MM.1S (cell line): ENCODE data around the gene GCN1.
"Not testable (repeated sequence)": the region's sequence is repeated elsewhere in the genome, so short reads cannot be mapped to it uniquely, and the experiment has no call there.

Source experiments
- DNase-seq: peaks from one replicate; pipeline ENCODE4 v3.0.0-alpha.2; 2015
- H2AFZ ChIP-seq: fragments of 300-600 bp; sonication (generic); 2 replicates; pipeline ENCODE4 v1.6.0; 2016; ENCODE audit warnings: antibody characterized with exemption, low read length
- H3F3A ChIP-seq: fragments of 300-600 bp; sonication (generic); 2 replicates; pipeline ENCODE4 v1.6.1; 2016; ENCODE audit warnings: mild to moderate bottlenecking, antibody characterized with exemption, low read length, moderate library complexity, mixed read lengths; ENCODE audit not compliant: insufficient read depth
- H3K27ac ChIP-seq: fragments of 300-600 bp; sonication (generic); 2 replicates; pipeline ENCODE4 v1.5.1; 2016; ENCODE audit warnings: mild to moderate bottlenecking, low read length
- H3K27me3 ChIP-seq: fragments of 300-600 bp; sonication (generic); replicated peaks from 2 replicates; pipeline ENCODE4 v1.6.0; 2016; ENCODE audit warnings: low read length; ENCODE audit not compliant: insufficient read depth
- H3K36me3 ChIP-seq: fragments of 300-600 bp; sonication (generic); replicated peaks from 2 replicates; pipeline ENCODE4 v1.6.1; 2016; ENCODE audit warnings: mild to moderate bottlenecking, low read length, mixed read lengths; ENCODE audit not compliant: insufficient read depth
- H3K4me1 ChIP-seq: fragments of 300-600 bp; sonication (generic); 2 replicates; pipeline ENCODE4 v1.6.1; 2016; ENCODE audit warnings: low read length, mixed read lengths
- H3K4me2 ChIP-seq: fragments of 300-600 bp; sonication (generic); 2 replicates; pipeline ENCODE4 v1.6.0; 2016; ENCODE audit warnings: low read depth, low read length
- H3K4me3 ChIP-seq: fragments of 300-600 bp; sonication (generic); 2 replicates; pipeline ENCODE4 v1.5.1; 2016; ENCODE audit warnings: low read length, mixed read lengths
- H3K79me2 ChIP-seq: fragments of 300-600 bp; sonication (generic); 2 replicates; pipeline ENCODE4 v1.6.1; 2016; ENCODE audit warnings: mixed run types, low read length, mixed read lengths
- H3K9ac ChIP-seq: fragments of 300-600 bp; sonication (generic); 2 replicates; pipeline ENCODE4 v1.6.1; 2016; ENCODE audit warnings: low read length, mixed read lengths
- H3K9me2 ChIP-seq: fragments of 300-600 bp; sonication (generic); replicated peaks from 2 replicates; pipeline ENCODE4 v1.6.1; 2016; ENCODE audit warnings: mild to moderate bottlenecking, low read length, mixed read lengths; ENCODE audit not compliant: insufficient read depth
- H3K9me3 ChIP-seq: fragments of 300-600 bp; sonication (generic); replicated peaks from 2 replicates; pipeline ENCODE4 v1.6.1; 2016; ENCODE audit warnings: mild to moderate bottlenecking, low read length, mixed read lengths; ENCODE audit not compliant: insufficient read depth
- H4K20me1 ChIP-seq: fragments of 300-600 bp; sonication (generic); 2 replicates; pipeline ENCODE4 v1.6.1; 2016; ENCODE audit warnings: mild to moderate bottlenecking, low read length, moderate library complexity, mixed read lengths; ENCODE audit not compliant: insufficient read depth
- EZH2 ChIP-seq: fragments of 300-600 bp; sonication (generic); optimal IDR thresholded peaks from 2 replicates; pipeline ENCODE3; 2017; ENCODE audit warnings: low read depth, mild to moderate bottlenecking, antibody characterized with exemption, low read length, mixed read lengths
- EZH2phosphoT487 ChIP-seq: fragments of 300-600 bp; sonication (generic); IDR thresholded peaks from 2 replicates; pipeline ENCODE4 v1.6.1; 2018; ENCODE audit warnings: antibody characterized with exemption, low read length
- TF ChIP-seq, protein P1 (sequence below): fragments of 300-600 bp; sonication (generic); IDR thresholded peaks from 2 replicates; pipeline ENCODE4 v1.5.1; 2016; ENCODE audit warnings: antibody characterized with exemption, low read length, mixed read lengths

The GCN1 gene

DNA sequence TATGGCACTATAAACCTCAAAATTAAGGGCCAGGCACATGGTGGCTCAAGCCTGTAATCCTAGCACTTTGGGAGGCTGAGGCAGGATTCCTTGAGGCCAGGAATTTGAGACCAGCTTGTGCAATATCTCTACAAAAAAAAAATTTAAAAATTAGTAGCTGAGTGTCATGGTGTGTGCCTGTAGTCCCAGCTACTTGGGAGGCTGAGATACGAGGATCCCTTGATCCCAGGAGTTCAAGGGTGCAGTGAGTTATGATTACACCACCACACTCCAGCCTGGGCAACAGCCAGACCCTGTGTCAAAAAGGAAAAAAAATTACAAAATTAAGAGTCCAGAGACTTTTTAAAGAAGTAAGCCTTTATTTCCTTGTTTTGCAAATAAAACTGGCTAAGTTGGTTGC is 1.8 kb upstream of the GCN1 start:
- TF ChIP-seq EZH2 (no peak), EZH2phosphoT487 (no peak)
- TF ChIP-seq, protein P1, sequence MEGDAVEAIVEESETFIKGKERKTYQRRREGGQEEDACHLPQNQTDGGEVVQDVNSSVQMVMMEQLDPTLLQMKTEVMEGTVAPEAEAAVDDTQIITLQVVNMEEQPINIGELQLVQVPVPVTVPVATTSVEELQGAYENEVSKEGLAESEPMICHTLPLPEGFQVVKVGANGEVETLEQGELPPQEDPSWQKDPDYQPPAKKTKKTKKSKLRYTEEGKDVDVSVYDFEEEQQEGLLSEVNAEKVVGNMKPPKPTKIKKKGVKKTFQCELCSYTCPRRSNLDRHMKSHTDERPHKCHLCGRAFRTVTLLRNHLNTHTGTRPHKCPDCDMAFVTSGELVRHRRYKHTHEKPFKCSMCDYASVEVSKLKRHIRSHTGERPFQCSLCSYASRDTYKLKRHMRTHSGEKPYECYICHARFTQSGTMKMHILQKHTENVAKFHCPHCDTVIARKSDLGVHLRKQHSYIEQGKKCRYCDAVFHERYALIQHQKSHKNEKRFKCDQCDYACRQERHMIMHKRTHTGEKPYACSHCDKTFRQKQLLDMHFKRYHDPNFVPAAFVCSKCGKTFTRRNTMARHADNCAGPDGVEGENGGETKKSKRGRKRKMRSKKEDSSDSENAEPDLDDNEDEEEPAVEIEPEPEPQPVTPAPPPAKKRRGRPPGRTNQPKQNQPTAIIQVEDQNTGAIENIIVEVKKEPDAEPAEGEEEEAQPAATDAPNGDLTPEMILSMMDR, result no peak
- H3K9ac ChIP-seq, result no peak overlapping the region
- H3K27ac ChIP-seq, result peak overlapping the region; percentile 89; the same call in 1 of the 2 replicates

DNA sequence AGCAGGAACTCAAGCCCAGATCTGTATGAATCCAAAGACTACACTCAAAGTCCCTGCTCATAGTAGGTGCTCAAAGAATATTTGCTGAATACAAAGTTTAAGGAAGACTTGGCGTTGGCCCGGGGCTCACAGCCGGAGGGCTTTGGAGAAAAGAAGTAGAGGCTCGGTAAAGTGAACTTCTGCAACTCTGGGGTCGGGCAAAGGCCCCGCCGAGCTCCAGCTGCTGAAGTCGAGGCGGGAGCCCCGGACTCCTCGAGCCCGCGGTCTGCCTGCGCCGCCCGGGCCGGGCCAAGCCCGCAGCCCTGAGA is 335 bp downstream of the GCN1 start:
- DNase-seq, result no peak
- no peaks in the 10 kb centered on the region for H3K9me3 ChIP-seq
- H3K4me2 ChIP-seq, result peak overlapping the region; percentile 77
- H2AFZ ChIP-seq, result no peak overlapping the region
- peaks cover 16% of the 10 kb centered on the region for H3K4me1 ChIP-seq
- peak overlapping the region; percentile 80 for H3K4me3 ChIP-seq
- H3K9ac ChIP-seq, result peak overlapping the region; percentile 83
- H3K9me2 ChIP-seq, result no peaks in the 10 kb centered on the region
- no peaks in the 10 kb centered on the region for H3K27me3 ChIP-seq
- H3K27ac ChIP-seq, result peak overlapping the region; percentile 89; the same call in 1 of the 2 replicates
- no peak for TF ChIP-seq EZH2phosphoT487
- TF ChIP-seq, protein P1, result no peak
- no peak for TF ChIP-seq EZH2
- no peaks in the 10 kb centered on the region for H4K20me1 ChIP-seq
- H3F3A ChIP-seq, result peaks cover 59% of the 10 kb centered on the region
- H3K79me2 ChIP-seq, result peaks cover 72% of the 10 kb centered on the region
- peaks cover 2% of the 10 kb centered on the region; the same call in 1 of the 2 replicates for H3K36me3 ChIP-seq

More for the DNA sequence above, 1.8 kb upstream of the GCN1 start:
- H3K79me2 ChIP-seq, result peaks cover 69% of the 10 kb centered on the region
- no peaks in the 10 kb centered on the region for H3K9me2 ChIP-seq
- peak overlapping the region; percentile 27; the same call in 1 of the 2 replicates for H3K4me2 ChIP-seq
- peaks cover 2% of the 10 kb centered on the region; the same call in 1 of the 2 replicates for H3K36me3 ChIP-seq
- H4K20me1 ChIP-seq, result 0 out of 2 replicates have a peak, but pooled peaks cover 6% of the 10 kb centered on the region
- H3K4me3 ChIP-seq, result no peak overlapping the region
- no peak for DNase-seq
- no peaks in the 10 kb centered on the region for H3K9me3 ChIP-seq
- peaks cover 69% of the 10 kb centered on the region for H3F3A ChIP-seq
- no peak overlapping the region for H2AFZ ChIP-seq
- peaks cover 8% of the 10 kb centered on the region for H3K4me1 ChIP-seq
- no peaks in the 10 kb centered on the region for H3K27me3 ChIP-seq

DNA sequence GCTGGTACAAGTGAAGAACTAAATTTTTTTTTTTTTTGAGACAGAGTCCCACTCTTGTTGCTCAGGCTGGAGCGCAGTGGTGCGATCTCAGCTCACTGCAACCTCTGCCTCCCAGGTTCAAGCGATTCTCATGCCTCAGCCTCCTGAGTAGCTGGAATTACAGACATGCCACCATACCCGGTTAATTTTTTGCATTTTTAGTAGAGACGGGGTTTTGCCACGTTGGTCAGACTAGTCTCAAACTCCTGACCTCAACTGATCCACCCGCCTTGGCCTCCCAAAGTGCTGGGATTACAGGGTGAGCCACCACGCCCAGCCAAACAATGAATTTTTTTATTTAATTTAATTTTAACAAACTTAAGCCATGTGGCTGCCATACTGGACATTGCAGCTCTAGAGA is 1.2 kb downstream of the GCN1 start:
- Histone ChIP-seq H3F3A (peaks cover 50% of the 10 kb centered on the region), H3K4me1 (peaks cover 16% of the 10 kb centered on the region), H3K4me2 (peak overlapping the region; percentile 77), H3K4me3 (peak overlapping the region; percentile 80), H3K27ac (peak overlapping the region; percentile 89; the same call in 1 of the 2 replicates), H3K79me2 (peaks cover 70% of the 10 kb centered on the region)
- not testable (repeated sequence) for H3K9ac ChIP-seq, DNase-seq, H3K9me2 ChIP-seq, H3K9me3 ChIP-seq, H4K20me1 ChIP-seq, H3K36me3 ChIP-seq, H3K27me3 ChIP-seq, H2AFZ ChIP-seq

DNA sequence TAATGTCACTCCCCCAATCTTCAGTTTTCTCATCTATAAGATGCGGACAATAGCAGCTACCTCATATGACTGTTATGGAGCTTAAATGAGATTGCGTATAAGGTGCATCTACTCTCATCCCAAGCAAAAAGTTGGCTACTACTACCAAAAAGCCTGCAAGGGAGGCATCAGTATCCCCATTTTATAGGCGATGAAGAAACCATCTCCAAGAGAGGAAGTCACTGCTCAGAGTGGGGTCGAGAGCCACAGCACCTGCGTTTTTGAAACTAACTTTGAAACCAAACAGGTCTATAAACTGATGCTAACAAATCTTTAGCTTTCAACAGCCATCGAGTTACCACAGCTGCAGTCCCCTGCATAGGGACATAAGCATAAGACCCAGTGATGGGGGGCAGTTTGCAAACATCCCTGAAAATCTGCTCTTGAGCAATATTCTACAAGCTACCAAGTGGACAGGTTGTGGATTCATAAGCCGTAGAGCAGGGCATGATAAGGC is 3.5 kb downstream of the GCN1 start:
- H3K36me3 ChIP-seq, result no peaks in the 10 kb centered on the region; the same call in 1 of the 2 replicates

More for the DNA sequence above, 3.5 kb downstream of the GCN1 start:
- Histone ChIP-seq H3K4me3 (no peak overlapping the region), H3K4me1 (peaks cover 16% of the 10 kb centered on the region), H3K27ac (peak overlapping the region; percentile 66; the same call in 1 of the 2 replicates), H4K20me1 (no peaks in the 10 kb centered on the region), H3K9me3 (no peaks in the 10 kb centered on the region), H2AFZ (no peak overlapping the region), H3F3A (peaks cover 33% of the 10 kb centered on the region), H3K4me2 (peak overlapping the region; percentile 29), H3K9me2 (no peaks in the 10 kb centered on the region), H3K27me3 (no peaks in the 10 kb centered on the region), H3K79me2 (peaks cover 77% of the 10 kb centered on the region), H3K9ac (no peak overlapping the region)
- peak; percentile 39 for DNase-seq
- TF ChIP-seq EZH2phosphoT487, result no peak
- TF ChIP-seq, protein P1, result no peak
- no peak for TF ChIP-seq EZH2
